GM06990 (cell line): ENCODE measurements around the gene FGF18.

Experiments
- DNase-seq: peaks from one replicate; pipeline ENCODE4 v3.0.0-alpha.2; 2011; ENCODE audit not compliant: insufficient read length; ENCODE audit errors: extremely low read depth
- H3K27me3 ChIP-seq: replicated peaks from 2 replicates; pipeline ENCODE4 v1.6.0; 2011; ENCODE audit warnings: low read length; ENCODE audit not compliant: control insufficient read depth, insufficient read depth
- H3K36me3 ChIP-seq: 2 replicates; pipeline ENCODE4 v1.5.1; 2011; ENCODE audit warnings: low read length; ENCODE audit not compliant: control insufficient read depth, insufficient read depth
- H3K4me3 ChIP-seq: replicated peaks from 2 replicates; pipeline ENCODE4 v1.5.1; 2011; ENCODE audit warnings: low read depth, mild to moderate bottlenecking, control low read depth, low read length
- CTCF ChIP-seq: IDR thresholded peaks from 2 replicates; pipeline ENCODE4 v1.5.1; 2011; ENCODE audit warnings: low read length, control low read depth, mild to moderate bottlenecking, inconsistent platforms; ENCODE audit not compliant: insufficient read depth, poor library complexity, severe bottlenecking

The FGF18 gene

GRCh38 chr5:171453988-171454387, 34.5 kb downstream of the FGF18 start:
- H3K36me3 ChIP-seq: no peaks in the 10 kb centered on the region

GRCh38 chr5:171454549-171454948, 35.1 kb downstream of the FGF18 start:
- no peaks in the 10 kb centered on the region; the same call in none of the 2 replicates for H3K27me3 ChIP-seq
- no peak overlapping the region for H3K4me3 ChIP-seq
- DNase-seq: no peak
- no peak for TF ChIP-seq CTCF
- no peaks in the 10 kb centered on the region for H3K36me3 ChIP-seq

More at GRCh38 chr5:171453988-171454387, 34.5 kb downstream of the FGF18 start:
- TF ChIP-seq CTCF: no peak
- Histone ChIP-seq H3K4me3 (no peak overlapping the region), H3K27me3 (no peaks in the 10 kb centered on the region; the same call in none of the 2 replicates)
- DNase-seq: no peak

GRCh38 chr5:171455522-171455921, 36.1 kb downstream of the FGF18 start:
- no peak for DNase-seq
- TF ChIP-seq CTCF: no peak
- no peaks in the 10 kb centered on the region for H3K36me3 ChIP-seq
- H3K27me3 ChIP-seq: no peaks in the 10 kb centered on the region; the same call in none of the 2 replicates
- H3K4me3 ChIP-seq: no peak overlapping the region

GRCh38 chr5:171457208-171457981, 37.9 kb downstream of the FGF18 start:
- no peak for TF ChIP-seq CTCF

GRCh38 chr5:171459839-171460238, 40.4 kb downstream of the FGF18 start:
- no peaks in the 10 kb centered on the region for H3K36me3 ChIP-seq
- DNase-seq: no peak
- TF ChIP-seq CTCF: no peak
- H3K4me3 ChIP-seq: no peak overlapping the region
- no peaks in the 10 kb centered on the region; the same call in none of the 2 replicates for H3K27me3 ChIP-seq

More at GRCh38 chr5:171457208-171457981, 37.9 kb downstream of the FGF18 start:
- Histone ChIP-seq H3K4me3 (no peak overlapping the region), H3K36me3 (no peaks in the 10 kb centered on the region), H3K27me3 (no peaks in the 10 kb centered on the region; the same call in none of the 2 replicates)
- no peak for DNase-seq
